OCI-LY1 (cell line): ENCODE data around the gene ASTL.

Experiments
- H2AFZ ChIP-seq: fragments of 200-600 bp; sonication (generic), shearing (Covaris generic); 2 replicates; pipeline ENCODE4 v1.6.0; 2014; ENCODE audit warnings: antibody characterized with exemption, mild to moderate bottlenecking, low read length
- H3F3A ChIP-seq: fragments of 200-600 bp; sonication (generic), shearing (Covaris generic); 2 replicates; pipeline ENCODE4 v1.6.0; 2014; ENCODE audit warnings: mild to moderate bottlenecking, antibody characterized with exemption, low read length, moderate library complexity; ENCODE audit not compliant: insufficient read depth
- H3K27ac ChIP-seq: fragments of 200-600 bp; sonication (generic); 2 replicates; pipeline ENCODE4 v1.5.1; 2014; ENCODE audit warnings: low read length, mixed run types, mild to moderate bottlenecking, low read depth; ENCODE audit not compliant: poor library complexity, severe bottlenecking
- H3K27me3 ChIP-seq: fragments of 200-600 bp; sonication (generic); 2 replicates; pipeline ENCODE4 v1.6.0; 2014; ENCODE audit warnings: antibody characterized with exemption, mild to moderate bottlenecking, low read length, moderate library complexity; ENCODE audit not compliant: insufficient read depth
- H3K36me3 ChIP-seq: fragments of 200-600 bp; sonication (generic); 2 replicates; pipeline ENCODE4 v1.6.1; 2014; ENCODE audit warnings: mild to moderate bottlenecking, antibody characterized with exemption, low read length, moderate library complexity, mixed read lengths; ENCODE audit not compliant: insufficient read depth
- H3K4me1 ChIP-seq: fragments of 200-600 bp; sonication (generic); 2 replicates; pipeline ENCODE4 v1.5.1; 2014; ENCODE audit warnings: mild to moderate bottlenecking, low read length, moderate library complexity; ENCODE audit not compliant: insufficient read depth, severe bottlenecking
- H3K4me2 ChIP-seq: fragments of 200-600 bp; sonication (generic), shearing (Covaris generic); 2 replicates; pipeline ENCODE4 v1.6.1; 2014; ENCODE audit warnings: low read length
- H3K4me3 ChIP-seq: fragments of 200-600 bp; sonication (generic); 2 replicates; pipeline ENCODE4 v1.5.1; 2014; ENCODE audit warnings: low read length, low read depth, mild to moderate bottlenecking, mixed read lengths; ENCODE audit not compliant: poor library complexity, severe bottlenecking
- H3K79me2 ChIP-seq: fragments of 200-600 bp; shearing (Covaris generic); 2 replicates; pipeline ENCODE4 v1.6.1; 2016; ENCODE audit warnings: mixed run types, low read length, mixed read lengths; ENCODE audit not compliant: insufficient read depth
- H3K9ac ChIP-seq: fragments of 200-600 bp; sonication (generic), shearing (Covaris generic); 2 replicates; pipeline ENCODE4 v1.6.1; 2014; ENCODE audit warnings: mild to moderate bottlenecking, low read length, mixed read lengths
- H3K9me2 ChIP-seq: fragments of 200-600 bp; sonication (generic), shearing (Covaris generic); 2 replicates; pipeline ENCODE4 v1.6.1; 2014; ENCODE audit warnings: low read depth, mild to moderate bottlenecking, low read length, mixed read lengths
- H3K9me3 ChIP-seq: fragments of 200-600 bp; shearing (Covaris generic); 2 replicates; pipeline ENCODE4 v1.6.1; 2014; ENCODE audit warnings: low read length, mixed read lengths
- H4K20me1 ChIP-seq: fragments of 200-600 bp; sonication (generic), shearing (Covaris generic); 2 replicates; pipeline ENCODE4 v1.6.0; 2016; ENCODE audit warnings: mild to moderate bottlenecking, low read length; ENCODE audit not compliant: insufficient read depth
- CTCF ChIP-seq: fragments of 200-600 bp; sonication (generic), shearing (Covaris generic); IDR thresholded peaks from 2 replicates; pipeline ENCODE4 v1.5.1; 2017; ENCODE audit warnings: mild to moderate bottlenecking, antibody characterized with exemption, low read length, moderate library complexity, mixed read lengths
- EZH2 ChIP-seq: fragments of 200-600 bp; sonication (generic), shearing (Covaris generic); IDR thresholded peaks from 2 replicates; pipeline ENCODE4 v1.8.0; 2017; ENCODE audit warnings: borderline replicate concordance, mixed run types, mild to moderate bottlenecking, antibody characterized with exemption, low read length, moderate library complexity, mixed read lengths

Gene ASTL

DNA sequence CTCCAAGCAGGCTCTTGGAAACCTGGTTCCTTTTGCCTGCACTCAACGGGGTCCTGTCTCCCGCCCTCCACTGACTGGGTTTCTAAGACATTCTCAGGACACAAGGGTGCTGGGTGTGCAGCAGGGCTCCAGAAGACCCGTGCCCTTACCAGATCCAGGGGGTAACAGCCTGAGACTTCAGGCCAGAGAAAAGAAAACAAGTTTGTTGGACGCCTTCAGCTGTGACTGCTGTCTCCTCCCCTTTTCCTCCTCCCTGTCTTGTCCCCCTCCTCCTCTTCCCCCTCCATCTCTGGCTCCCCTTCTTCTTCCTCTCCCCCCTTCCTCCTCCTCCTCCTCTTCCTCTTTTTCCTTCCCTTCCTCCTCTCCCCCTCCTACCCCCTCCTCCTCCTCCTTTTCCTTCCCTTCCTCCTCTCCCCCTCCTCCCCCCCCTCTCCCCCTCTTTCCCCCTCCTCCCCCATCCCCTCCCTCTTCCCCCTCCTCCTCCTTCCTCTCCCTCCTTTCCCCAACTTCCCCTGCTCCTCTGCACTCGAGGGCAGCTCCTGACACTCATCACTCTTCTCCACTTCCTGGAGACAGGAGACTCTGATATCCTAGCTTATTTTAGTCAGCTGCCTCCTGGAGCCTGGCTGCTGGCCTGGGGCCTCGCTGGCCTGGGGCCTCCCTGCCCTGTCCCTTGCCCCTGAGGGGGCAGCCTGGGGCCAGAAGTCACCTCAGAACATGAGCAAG lies 34.4 kb downstream of the ASTL start:
- Histone ChIP-seq H3K9me2 (no peaks in the 10 kb centered on the region), H3K4me3 (no peak overlapping the region), H3K9ac (no peak overlapping the region), H3K9me3 (peaks cover 5% of the 10 kb centered on the region; the same call in 1 of the 2 replicates), H3K4me2 (no peak overlapping the region), H3K36me3 (no peaks in the 10 kb centered on the region; the same call in 1 of the 2 replicates), H4K20me1 (no peaks in the 10 kb centered on the region), H3K79me2 (no peaks in the 10 kb centered on the region), H3K27ac (no peak overlapping the region), H3F3A (no peaks in the 10 kb centered on the region), H3K27me3 (peaks cover 22% of the 10 kb centered on the region; the same call in 1 of the 2 replicates), H2AFZ (no peak overlapping the region), H3K4me1 (no peaks in the 10 kb centered on the region)
- no peak for TF ChIP-seq CTCF
- no peak for TF ChIP-seq EZH2

GRCh38 chr2:96103187-96103601 lies 35.1 kb downstream of the ASTL start:
- no peaks in the 10 kb centered on the region for H3K9me2 ChIP-seq
- H3K27ac ChIP-seq: no peak overlapping the region
- H3K4me1 ChIP-seq: no peaks in the 10 kb centered on the region
- no peak overlapping the region for H3K9ac ChIP-seq
- no peaks in the 10 kb centered on the region for H4K20me1 ChIP-seq
- H3K79me2 ChIP-seq: no peaks in the 10 kb centered on the region
- H3F3A ChIP-seq: no peaks in the 10 kb centered on the region
- H3K4me2 ChIP-seq: no peak overlapping the region
- H2AFZ ChIP-seq: no peak overlapping the region
- H3K36me3 ChIP-seq: no peaks in the 10 kb centered on the region; the same call in 1 of the 2 replicates
- no peak for TF ChIP-seq CTCF
- TF ChIP-seq EZH2: no peak
- peaks cover 22% of the 10 kb centered on the region; the same call in 1 of the 2 replicates for H3K27me3 ChIP-seq
- no peak overlapping the region for H3K4me3 ChIP-seq
- peaks cover 5% of the 10 kb centered on the region; the same call in 1 of the 2 replicates for H3K9me3 ChIP-seq

DNA sequence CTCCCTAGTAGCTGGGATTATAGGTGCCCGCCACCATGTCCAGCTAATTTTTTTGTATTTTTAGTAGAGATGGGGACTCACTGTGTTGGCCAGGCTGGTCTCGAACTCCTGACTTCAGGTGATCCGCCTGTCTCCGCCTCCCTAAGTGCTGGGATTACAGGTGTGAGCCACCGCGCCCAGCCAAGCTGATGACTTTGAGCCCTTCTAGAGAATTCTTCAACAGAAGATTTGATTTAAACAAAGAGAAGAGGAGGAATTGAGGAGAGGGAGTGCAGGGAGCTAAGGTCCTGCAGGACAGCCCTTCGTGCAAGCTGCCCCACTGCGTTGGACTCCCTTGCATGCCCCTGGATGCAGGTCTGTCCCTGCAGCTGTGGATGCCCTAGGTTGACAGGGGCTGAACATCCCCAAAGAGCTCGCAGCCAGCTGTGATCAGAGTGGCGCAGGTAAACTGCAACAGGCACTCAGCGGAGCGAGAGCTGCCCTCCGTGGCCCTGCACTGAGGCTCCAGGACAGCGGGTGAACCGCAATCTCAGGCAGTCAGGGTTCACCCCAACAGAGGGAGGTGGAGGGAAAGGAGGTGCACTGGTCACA lies 35.6 kb downstream of the ASTL start:
- no peaks in the 10 kb centered on the region for H4K20me1 ChIP-seq
- H3K27ac ChIP-seq: no peak overlapping the region
- no peaks in the 10 kb centered on the region for H3F3A ChIP-seq
- no peaks in the 10 kb centered on the region for H3K79me2 ChIP-seq
- peaks cover 5% of the 10 kb centered on the region; the same call in 1 of the 2 replicates for H3K9me3 ChIP-seq
- H3K4me1 ChIP-seq: no peaks in the 10 kb centered on the region
- H3K4me2 ChIP-seq: no peak overlapping the region
- H3K36me3 ChIP-seq: no peaks in the 10 kb centered on the region; the same call in 1 of the 2 replicates
- peaks cover 22% of the 10 kb centered on the region; the same call in 1 of the 2 replicates for H3K27me3 ChIP-seq
- H2AFZ ChIP-seq: no peak overlapping the region
- H3K9me2 ChIP-seq: no peaks in the 10 kb centered on the region
- no peak overlapping the region for H3K9ac ChIP-seq
- no peak overlapping the region for H3K4me3 ChIP-seq
- TF ChIP-seq EZH2 (no peak), CTCF (no peak)
